Measurements from ENCODE around the gene SNTG2. TPM values are rescaled to one million over a fixed set of nuclear protein-coding genes. Genes with fewer than 3 reads are reported as not detected.

The SNTG2 gene
- total RNA-seq, 1 experiment from 2014 or later = not detected

- Histone ChIP-seq H3K4me1 (no peaks in the 10 kb centered on the region), H3K36me3 (no peaks in the 10 kb centered on the region), H3K27ac (no peak overlapping the region), H3K9me3 (replicated peaks) (no peaks in the 10 kb centered on the region), H3K27me3 (no peaks in the 10 kb centered on the region), H3K4me3 (no peak overlapping the region)
- DNase-seq = no peak
Measured at GRCh38 chr2:1238598-1239138, 288.0 kb downstream of the SNTG2 start.

- no peak for DNase-seq
- no peaks in the 10 kb centered on the region for H3K9me3 ChIP-seq (replicated peaks)
- H3K4me3 ChIP-seq = no peak overlapping the region
- H3K27ac ChIP-seq = no peak overlapping the region
- no peaks in the 10 kb centered on the region for H3K36me3 ChIP-seq
- no peaks in the 10 kb centered on the region for H3K4me1 ChIP-seq
- H3K27me3 ChIP-seq = no peaks in the 10 kb centered on the region
Measured at GRCh38 chr2:1245193-1245592, 294.5 kb downstream of the SNTG2 start.

GRCh38 chr2:1246239-1246638 is 295.6 kb downstream of the SNTG2 start:
- no peaks in the 10 kb centered on the region for H3K36me3 ChIP-seq

GRCh38 chr2:1246991-1247390 is 296.3 kb downstream of the SNTG2 start:
- no peaks in the 10 kb centered on the region for H3K27me3 ChIP-seq
- no peaks in the 10 kb centered on the region for H3K4me1 ChIP-seq
- H3K27ac ChIP-seq = no peak overlapping the region
- no peaks in the 10 kb centered on the region for H3K36me3 ChIP-seq
- no peak for DNase-seq
- H3K9me3 ChIP-seq (replicated peaks) = no peaks in the 10 kb centered on the region
- no peak overlapping the region for H3K4me3 ChIP-seq

More at GRCh38 chr2:1246239-1246638, 295.6 kb downstream of the SNTG2 start:
- Histone ChIP-seq H3K27ac (no peak overlapping the region), H3K9me3 (replicated peaks) (no peaks in the 10 kb centered on the region), H3K4me3 (no peak overlapping the region), H3K27me3 (no peaks in the 10 kb centered on the region), H3K4me1 (no peaks in the 10 kb centered on the region)
- no peak for DNase-seq

GRCh38 chr2:1248187-1248586 is 297.5 kb downstream of the SNTG2 start:
- Histone ChIP-seq H3K4me3 (no peak overlapping the region), H3K9me3 (replicated peaks) (no peaks in the 10 kb centered on the region), H3K27me3 (no peaks in the 10 kb centered on the region), H3K36me3 (no peaks in the 10 kb centered on the region), H3K27ac (no peak overlapping the region), H3K4me1 (no peaks in the 10 kb centered on the region)
- no peak for DNase-seq

GRCh38 chr2:1249897-1250687 is 299.4 kb downstream of the SNTG2 start:
- Histone ChIP-seq H3K27me3 (no peaks in the 10 kb centered on the region), H3K4me1 (no peaks in the 10 kb centered on the region), H3K9me3 (replicated peaks) (no peaks in the 10 kb centered on the region), H3K36me3 (no peaks in the 10 kb centered on the region), H3K27ac (no peak overlapping the region), H3K4me3 (no peak overlapping the region)
- no peak for DNase-seq

GRCh38 chr2:1251520-1251919 is 300.9 kb downstream of the SNTG2 start:
- H3K4me1 ChIP-seq = no peaks in the 10 kb centered on the region
- no peaks in the 10 kb centered on the region for H3K9me3 ChIP-seq (replicated peaks)
- no peak overlapping the region for H3K4me3 ChIP-seq
- no peaks in the 10 kb centered on the region for H3K27me3 ChIP-seq
- DNase-seq = no peak
- no peak overlapping the region for H3K27ac ChIP-seq
- no peaks in the 10 kb centered on the region for H3K36me3 ChIP-seq

- no peak for DNase-seq
- Histone ChIP-seq H3K4me1 (no peaks in the 10 kb centered on the region), H3K4me3 (no peak overlapping the region), H3K9me3 (replicated peaks) (no peaks in the 10 kb centered on the region), H3K36me3 (no peaks in the 10 kb centered on the region), H3K27ac (no peak overlapping the region), H3K27me3 (peaks cover 10% of the 10 kb centered on the region; the same call in 1 of the 2 replicates)
Measured at GRCh38 chr2:1253629-1254028, 303.0 kb downstream of the SNTG2 start.

GRCh38 chr2:1254662-1255343 is 304.2 kb downstream of the SNTG2 start:
- DNase-seq = no peak
- no peaks in the 10 kb centered on the region for H3K4me1 ChIP-seq
- no peaks in the 10 kb centered on the region for H3K9me3 ChIP-seq (replicated peaks)
- H3K36me3 ChIP-seq = no peaks in the 10 kb centered on the region
- H3K27me3 ChIP-seq = peaks cover 10% of the 10 kb centered on the region; the same call in 1 of the 2 replicates
- H3K27ac ChIP-seq = no peak overlapping the region
- no peak overlapping the region for H3K4me3 ChIP-seq

GRCh38 chr2:1256632-1257324 is 306.1 kb downstream of the SNTG2 start:
- H3K9me3 ChIP-seq (replicated peaks) = no peaks in the 10 kb centered on the region
- H3K27me3 ChIP-seq = peaks cover 14% of the 10 kb centered on the region
- H3K36me3 ChIP-seq = no peaks in the 10 kb centered on the region
- H3K27ac ChIP-seq = no peak overlapping the region
- DNase-seq = no peak
- no peaks in the 10 kb centered on the region for H3K4me1 ChIP-seq
- no peak overlapping the region for H3K4me3 ChIP-seq

- Histone ChIP-seq H3K27me3 (peaks cover 14% of the 10 kb centered on the region), H3K9me3 (replicated peaks) (no peaks in the 10 kb centered on the region), H3K4me3 (no peak overlapping the region), H3K36me3 (no peaks in the 10 kb centered on the region), H3K27ac (no peak overlapping the region), H3K4me1 (no peaks in the 10 kb centered on the region)
- DNase-seq = no peak
Measured at GRCh38 chr2:1257334-1257733, 306.7 kb downstream of the SNTG2 start.

- H3K4me3 ChIP-seq = no peak overlapping the region
- H3K9me3 ChIP-seq (replicated peaks) = no peaks in the 10 kb centered on the region
- DNase-seq = no peak
- H3K36me3 ChIP-seq = no peaks in the 10 kb centered on the region
- H3K27me3 ChIP-seq = peaks cover 14% of the 10 kb centered on the region
- H3K4me1 ChIP-seq = no peaks in the 10 kb centered on the region
- H3K27ac ChIP-seq = no peak overlapping the region
Measured at GRCh38 chr2:1259746-1260145, 309.1 kb downstream of the SNTG2 start.

- no peak for DNase-seq
- Histone ChIP-seq H3K27ac (no peak overlapping the region), H3K4me1 (no peaks in the 10 kb centered on the region), H3K4me3 (no peak overlapping the region), H3K9me3 (replicated peaks) (no peaks in the 10 kb centered on the region), H3K27me3 (peaks cover 14% of the 10 kb centered on the region), H3K36me3 (no peaks in the 10 kb centered on the region)
Measured at GRCh38 chr2:1262609-1263008, 312.0 kb downstream of the SNTG2 start.

- Histone ChIP-seq H3K4me3 (no peak overlapping the region), H3K36me3 (no peaks in the 10 kb centered on the region), H3K27me3 (no peaks in the 10 kb centered on the region; the same call in 1 of the 2 replicates), H3K4me1 (no peaks in the 10 kb centered on the region), H3K27ac (no peak overlapping the region), H3K9me3 (replicated peaks) (no peaks in the 10 kb centered on the region)
- DNase-seq = no peak
Measured at GRCh38 chr2:1265454-1265853, 314.8 kb downstream of the SNTG2 start.

GRCh38 chr2:1266351-1266750 is 315.7 kb downstream of the SNTG2 start:
- Histone ChIP-seq H3K4me3 (no peak overlapping the region), H3K27ac (no peak overlapping the region), H3K9me3 (replicated peaks) (no peaks in the 10 kb centered on the region), H3K27me3 (no peaks in the 10 kb centered on the region; the same call in 1 of the 2 replicates), H3K4me1 (no peaks in the 10 kb centered on the region), H3K36me3 (no peaks in the 10 kb centered on the region)
- no peak for DNase-seq
